Upper lobe of right lung (tissue), 1 donor: Measurements from ENCODE around the gene STARD7. TPM values are rescaled to one million over a fixed set of nuclear protein-coding genes. Genes with fewer than 3 reads are reported as not detected.

ENCODE experiments used
- ATAC-seq: fragments of 200-7000 bp; cut with Tn5 transposase; one replicate; pipeline ENCODE4 v1.9.1; 2020; ENCODE audit warnings: mild to moderate bottlenecking, moderate library complexity
- DNase-seq: peaks from one replicate; pipeline ENCODE4 v3.0.0-alpha.2; 2020
- H3K27ac ChIP-seq: fragments of 200-600 bp; one replicate; pipeline ENCODE4 v1.8.0; 2022
- H3K27me3 ChIP-seq: fragments of 200-600 bp; one replicate; pipeline ENCODE4 v1.8.0; 2022; ENCODE audit warnings: mild to moderate bottlenecking
- H3K36me3 ChIP-seq: fragments of 200-600 bp; one replicate; pipeline ENCODE4 v1.8.0; 2022
- H3K4me1 ChIP-seq: fragments of 200-600 bp; one replicate; pipeline ENCODE4 v1.8.0; 2022
- H3K4me3 ChIP-seq: fragments of 200-600 bp; one replicate; pipeline ENCODE4 v1.8.0; 2022; ENCODE audit warnings: mild to moderate bottlenecking
- H3K9me3 ChIP-seq: fragments of 200-600 bp; one replicate; pipeline ENCODE4 v1.8.0; 2022
- CTCF ChIP-seq: fragments of 200-600 bp; IDR thresholded peaks from one replicate; pipeline ENCODE4 v1.8.0; 2022; ENCODE audit warnings: antibody characterized with exemption
- intact Hi-C: fragments of 100-400 bp; cut with DNase I; formaldehyde crosslinking; loops from one replicate; pipeline ENCODE4 v1.11.0; 2022
- total RNA-seq: library from RNA; stranded (reverse); fragmentation: NEBNext Ultra II Directional; extraction: Animal tissue kit (Norgen Biotek cat#: 25700); gene quantifications from one replicate; pipeline ENCODE4 v1.2.1, GENCODE V29; 2021
- donor health status: DM: no; HTN: yes; CAD: no; lungs with severe emphysema.

STARD7 gene
- total RNA-seq, 1 donor from 2014 or later = 156 TPM

GRCh38 chr2:96135621-96136020, 73.0 kb downstream of the STARD7 start:
- no peak for TF ChIP-seq CTCF
- Histone ChIP-seq H3K4me3 (no peak overlapping the region), H3K27me3 (no peaks in the 10 kb centered on the region), H3K36me3 (no peaks in the 10 kb centered on the region), H3K27ac (no peak overlapping the region), H3K9me3 (no peaks in the 10 kb centered on the region), H3K4me1 (no peaks in the 10 kb centered on the region)
- ATAC-seq (no peak), DNase-seq (no peak)
- intact Hi-C loops = no loop called here

- H3K36me3 ChIP-seq = no peaks in the 10 kb centered on the region
- no peak for DNase-seq
- intact Hi-C loops = no loop called here
- no peaks in the 10 kb centered on the region for H3K4me1 ChIP-seq
- no peak for ATAC-seq
- no peak for TF ChIP-seq CTCF
- H3K27me3 ChIP-seq = no peaks in the 10 kb centered on the region
- no peaks in the 10 kb centered on the region for H3K9me3 ChIP-seq
- no peak overlapping the region for H3K27ac ChIP-seq
- H3K4me3 ChIP-seq = no peak overlapping the region
These were observed 73.5 kb downstream of the STARD7 start for GRCh38 chr2:96135171-96135570.

Other genes with a start within 250 kb of the STARD7 start
- 24.3 TPM for gene ANKRD36C, start 217.0 kb downstream of the STARD7 start, total RNA-seq
- 3.2 TPM for gene GPAT2, start 173.9 kb downstream of the STARD7 start, total RNA-seq
- gene ADRA2B, start 92.3 kb downstream of the STARD7 start, total RNA-seq = 0.14 TPM
- not detected for gene ASTL, start 70.3 kb downstream of the STARD7 start, total RNA-seq
- 4.4 TPM for gene DUSP2, start 63.4 kb downstream of the STARD7 start, total RNA-seq
- gene TMEM127, start 57.2 kb upstream of the STARD7 start, total RNA-seq = 67.3 TPM
- 61.7 TPM for gene CIAO1, start 57.4 kb upstream of the STARD7 start, total RNA-seq
- 91.2 TPM for gene SNRNP200, start 96.7 kb upstream of the STARD7 start, total RNA-seq
- gene ITPRIPL1, start 116.5 kb upstream of the STARD7 start, total RNA-seq = 1.3 TPM
- gene NCAPH, start 126.9 kb upstream of the STARD7 start, total RNA-seq = 1.6 TPM